Activated B cell treated with CpG ODN at 0.5 μM for 24 hours (primary cell): Measurements from ENCODE around the gene RHOF. TPM values are rescaled to one million over a fixed set of nuclear protein-coding genes. Genes with fewer than 3 reads are reported as not detected.

ENCODE experiments used
- ATAC-seq: fragments of 200-7000 bp; cut with Tn5 transposase; one replicate; pipeline ENCODE4 v1.10.0; 2021; ENCODE audit warnings: low read depth, mild to moderate bottlenecking, moderate library complexity
- CTCF ChIA-PET: fragments of 350-600 bp; sonication (Branson Sonifier 250); formaldehyde crosslinking; loops from one replicate; lab custom pipeline; 2021; ENCODE audit warnings: antibody characterized with exemption; lab: Charles Lee
- POLR2A ChIA-PET: fragments of 350-600 bp; sonication (Branson Sonifier 250); formaldehyde crosslinking; loops from one replicate; lab custom pipeline; 2021; ENCODE audit warnings: antibody characterized with exemption; lab: Charles Lee
- DNase-seq: peaks from one replicate; pipeline ENCODE4 v3.0.0; 2022
- H3K27ac Mint-ChIP-seq: one replicate; pipeline ENCODE4 v1.8.0; 2020; ENCODE audit warnings: mixed read lengths
- H3K27me3 Mint-ChIP-seq: one replicate; pipeline ENCODE4 v1.8.0; 2021; ENCODE audit warnings: mixed read lengths
- H3K36me3 Mint-ChIP-seq: one replicate; pipeline ENCODE4 v1.8.0; 2021; ENCODE audit warnings: low read depth, mixed read lengths
- H3K4me1 Mint-ChIP-seq: one replicate; pipeline ENCODE4 v1.8.0; 2021; ENCODE audit warnings: mixed read lengths
- H3K4me3 Mint-ChIP-seq: one replicate; pipeline ENCODE4 v1.8.0; 2020; ENCODE audit warnings: mild to moderate bottlenecking, mixed read lengths
- H3K9me3 Mint-ChIP-seq: one replicate; pipeline ENCODE4 v1.8.0; 2020; ENCODE audit warnings: mixed read lengths
- CTCF ChIP-seq: fragments of 200-600 bp; IDR thresholded peaks from one replicate; pipeline ENCODE4 v1.8.0; 2022; ENCODE audit warnings: antibody characterized with exemption, mild to moderate bottlenecking
- intact Hi-C: fragments of 100-400 bp; cut with micrococcal nuclease; formaldehyde crosslinking; loops from one replicate; pipeline ENCODE4 v1.15.1; 2024
- total RNA-seq: library from RNA; stranded (reverse); gene quantifications from 2 replicates; pipeline ENCODE4 v1.2.3, GENCODE V29; 2022

The RHOF gene
- total RNA-seq, 1 donor from 2014 or later, result 142 TPM

DNA sequence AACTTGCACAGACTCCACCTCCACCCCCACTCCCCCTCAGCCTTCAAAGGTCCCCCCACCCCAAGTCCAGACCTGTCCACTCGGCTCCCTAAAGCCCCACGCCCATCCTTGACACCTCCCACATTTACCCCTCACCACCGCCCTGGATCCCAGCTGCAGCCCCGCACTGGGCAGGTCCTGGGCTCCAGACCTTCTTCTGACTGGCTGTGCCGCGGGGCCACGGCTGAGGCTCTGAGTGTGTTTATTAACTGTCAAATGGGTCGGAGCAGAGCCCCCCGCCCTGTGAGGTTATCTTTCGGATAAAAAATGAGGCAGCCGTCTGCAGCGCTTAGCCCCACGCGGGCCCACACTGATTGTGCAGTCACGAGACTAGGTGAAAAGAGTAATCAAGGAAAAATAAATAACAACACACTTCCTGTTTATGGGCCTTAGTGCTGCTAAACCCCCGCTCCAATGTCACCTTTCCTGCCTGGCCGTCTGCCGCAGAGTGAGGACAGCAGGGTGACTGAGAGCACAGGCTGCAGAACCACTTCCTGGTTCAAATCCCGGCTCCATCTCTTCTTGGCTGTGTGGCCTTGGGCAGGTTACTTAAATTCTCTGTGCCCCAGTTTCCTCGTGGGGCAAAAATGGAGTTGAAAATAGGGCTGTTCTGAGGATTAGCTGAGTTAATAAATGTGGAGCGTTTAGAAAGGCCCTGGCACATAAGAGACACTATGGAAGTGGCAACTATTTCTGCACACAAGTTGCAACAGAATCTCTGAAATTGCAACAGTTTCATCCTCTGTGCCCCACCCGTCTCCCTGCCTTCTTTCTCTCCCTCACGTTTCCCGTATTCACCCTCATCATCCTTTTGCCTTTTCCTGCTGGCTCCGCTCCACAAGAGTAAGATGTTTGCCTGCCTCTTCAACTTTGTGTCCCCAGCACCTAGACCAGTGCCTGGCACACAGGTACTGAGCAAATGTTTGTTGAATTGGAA, 19.7 kb upstream of the RHOF start:
- peaks cover 39% of the 10 kb centered on the region for H3K4me1 Mint-ChIP-seq
- POLR2A ChIA-PET, result interaction anchor here (1.3 to 29.6 kb wide), 2 partner anchors 21 to 25 kb away, joined by 3 to 1155 read pairs; partner anchors contain the start of genes RHOF and SETD1B
- TF ChIP-seq CTCF, result no peak
- H3K4me3 Mint-ChIP-seq, result peak overlapping the region; percentile 28
- no peak for ATAC-seq
- no peaks in the 10 kb centered on the region for H3K27me3 Mint-ChIP-seq
- intact Hi-C loops, result loop anchor here (1.0 kb wide), 3 partner anchors 10 to 37 kb away; no protein-coding TSS in a partner anchor
- DNase-seq, result no peak
- H3K27ac Mint-ChIP-seq, result peak overlapping the region; percentile 7
- H3K36me3 Mint-ChIP-seq, result peaks cover 75% of the 10 kb centered on the region
- CTCF ChIA-PET, result interaction anchor here (1.3 to 14.3 kb wide), 5 partner anchors 11 to 113 kb away, joined by 8 to 635 read pairs (median 27); partner anchors contain the start of gene RHOF
- H3K9me3 Mint-ChIP-seq, result no peaks in the 10 kb centered on the region

DNA sequence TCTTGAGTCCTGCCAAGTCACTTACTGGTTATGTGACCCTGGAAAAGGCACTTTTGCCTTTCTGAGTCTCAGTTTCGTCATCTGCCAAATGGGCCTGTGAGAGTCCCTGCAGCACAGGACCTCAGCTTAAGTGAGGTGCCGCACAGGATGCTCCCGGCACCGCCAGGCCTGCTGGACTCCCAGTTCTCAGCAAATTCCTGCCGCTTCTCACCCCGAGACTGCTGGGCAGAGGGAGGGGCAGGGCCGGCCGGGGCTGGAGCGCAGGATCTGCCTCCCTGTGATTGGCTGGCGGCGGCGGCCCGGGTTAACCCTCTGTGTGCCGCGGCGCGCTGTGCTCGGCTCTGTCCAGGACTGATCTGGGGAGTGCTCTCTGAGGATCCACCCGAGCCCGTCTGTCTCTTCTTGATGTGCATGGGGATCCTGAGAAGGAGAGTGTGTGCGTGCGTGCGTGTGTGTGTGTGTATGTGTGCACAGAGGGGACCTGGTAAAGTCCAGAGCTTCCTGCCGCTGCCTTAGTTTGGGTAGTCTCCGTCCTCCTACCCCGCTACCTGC, 18.9 kb upstream of the RHOF start:
- no peaks in the 10 kb centered on the region for H3K9me3 Mint-ChIP-seq
- H3K27me3 Mint-ChIP-seq, result no peaks in the 10 kb centered on the region
- ChIA-PET POLR2A (interaction anchor here (0.9 to 29.6 kb wide), 5 partner anchors 22 to 253 kb away, joined by 3 to 1155 read pairs (median 4); partner anchors contain the start of genes RHOF and SETD1B), CTCF (interaction anchor here (0.9 to 14.3 kb wide), 18 partner anchors 8 to 260 kb away, joined by 3 to 635 read pairs (median 6); partner anchors contain the start of genes PSMD9, RHOF and SETD1B)
- DNase-seq (no peak), ATAC-seq (peak; percentile 36)
- TF ChIP-seq CTCF, result no peak
- intact Hi-C loops, result loop anchor here (1.0 kb wide), 3 partner anchors 9 to 36 kb away; no protein-coding TSS in a partner anchor
- peaks cover 47% of the 10 kb centered on the region for H3K4me1 Mint-ChIP-seq
- peak overlapping the region; percentile 7 for H3K27ac Mint-ChIP-seq
- H3K36me3 Mint-ChIP-seq, result peaks cover 71% of the 10 kb centered on the region
- peak overlapping the region; percentile 74 for H3K4me3 Mint-ChIP-seq

GRCh38 chr12:121811434-121812319, 18.2 kb upstream of the RHOF start:
- CTCF ChIA-PET, result interaction anchor here (0.9 to 14.3 kb wide), 20 partner anchors 8 to 350 kb away, joined by 3 to 635 read pairs (median 6); partner anchors contain the start of genes PSMD9, RHOF and SETD1B
- POLR2A ChIA-PET, result interaction anchor here (0.5 to 29.6 kb wide), 10 partner anchors 23 to 275 kb away, joined by 3 to 1155 read pairs (median 4); partner anchors contain the start of genes PSMD9, RHOF and SETD1B
- Mint-ChIP-seq H3K4me1 (peaks cover 54% of the 10 kb centered on the region), H3K27ac (peak overlapping the region; percentile 18), H3K4me3 (peak overlapping the region; percentile 74), H3K9me3 (no peaks in the 10 kb centered on the region), H3K36me3 (peaks cover 66% of the 10 kb centered on the region), H3K27me3 (no peaks in the 10 kb centered on the region)
- intact Hi-C loops, result loop anchor here (1.0 kb wide), 5 partner anchors 8 to 114 kb away; no protein-coding TSS in a partner anchor
- ATAC-seq (peak; percentile 83), DNase-seq (peak; percentile 81)
- TF ChIP-seq CTCF, result peak; percentile 100

DNA sequence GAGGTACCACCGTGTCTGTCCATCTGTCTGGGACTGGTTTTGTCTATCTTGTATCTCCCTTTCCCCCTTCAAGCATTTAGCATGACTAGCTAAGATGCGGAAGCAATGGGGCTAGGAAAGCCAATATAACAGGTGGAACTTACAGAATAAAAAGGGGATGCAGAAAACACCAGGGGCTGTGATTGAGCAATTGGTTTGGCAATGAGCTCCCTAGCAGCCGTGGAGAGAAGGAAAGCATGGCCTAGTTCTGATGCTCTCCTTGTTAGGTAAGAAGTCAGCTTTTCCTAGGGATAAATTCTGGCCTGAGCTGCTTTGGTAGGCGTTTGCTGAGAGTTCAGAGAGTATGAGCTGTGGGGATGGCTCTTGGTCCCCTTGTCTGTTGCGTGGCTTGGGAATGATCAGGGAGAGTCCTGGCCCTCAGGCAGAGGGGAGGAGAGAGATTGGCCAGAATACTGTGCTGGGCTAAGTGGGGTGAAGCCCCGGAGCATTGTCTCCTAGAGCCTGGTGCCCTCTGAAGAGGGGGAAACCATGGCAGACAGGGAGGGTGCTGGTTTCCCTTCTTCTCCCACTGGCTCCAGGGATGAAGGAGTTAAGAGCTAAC, 17.4 kb upstream of the RHOF start:
- intact Hi-C loops, result loop anchor here (1.0 kb wide), 2 partner anchors 12 to 114 kb away; no protein-coding TSS in a partner anchor
- H3K9me3 Mint-ChIP-seq, result no peaks in the 10 kb centered on the region
- H3K27me3 Mint-ChIP-seq, result no peaks in the 10 kb centered on the region
- DNase-seq, result no peak
- peaks cover 65% of the 10 kb centered on the region for H3K36me3 Mint-ChIP-seq
- TF ChIP-seq CTCF, result no peak
- peaks cover 60% of the 10 kb centered on the region for H3K4me1 Mint-ChIP-seq
- peak overlapping the region; percentile 65 for H3K27ac Mint-ChIP-seq
- ChIA-PET CTCF (interaction anchor here (0.9 to 14.3 kb wide), 15 partner anchors 9 to 349 kb away, joined by 3 to 635 read pairs (median 6); partner anchors contain the start of genes PSMD9 and RHOF), POLR2A (interaction anchor here (0.6 to 29.6 kb wide), 7 partner anchors 23 to 274 kb away, joined by 3 to 1155 read pairs (median 4); partner anchors contain the start of genes PSMD9, RHOF and SETD1B)
- ATAC-seq, result no peak
- H3K4me3 Mint-ChIP-seq, result peak overlapping the region; percentile 74
